Measurements from ENCODE around the gene LAPTM5.

GRCh38 chr1:30776097-30777059 lies 18.8 kb upstream of the LAPTM5 start:
- TF ChIP-seq, protein P1, sequence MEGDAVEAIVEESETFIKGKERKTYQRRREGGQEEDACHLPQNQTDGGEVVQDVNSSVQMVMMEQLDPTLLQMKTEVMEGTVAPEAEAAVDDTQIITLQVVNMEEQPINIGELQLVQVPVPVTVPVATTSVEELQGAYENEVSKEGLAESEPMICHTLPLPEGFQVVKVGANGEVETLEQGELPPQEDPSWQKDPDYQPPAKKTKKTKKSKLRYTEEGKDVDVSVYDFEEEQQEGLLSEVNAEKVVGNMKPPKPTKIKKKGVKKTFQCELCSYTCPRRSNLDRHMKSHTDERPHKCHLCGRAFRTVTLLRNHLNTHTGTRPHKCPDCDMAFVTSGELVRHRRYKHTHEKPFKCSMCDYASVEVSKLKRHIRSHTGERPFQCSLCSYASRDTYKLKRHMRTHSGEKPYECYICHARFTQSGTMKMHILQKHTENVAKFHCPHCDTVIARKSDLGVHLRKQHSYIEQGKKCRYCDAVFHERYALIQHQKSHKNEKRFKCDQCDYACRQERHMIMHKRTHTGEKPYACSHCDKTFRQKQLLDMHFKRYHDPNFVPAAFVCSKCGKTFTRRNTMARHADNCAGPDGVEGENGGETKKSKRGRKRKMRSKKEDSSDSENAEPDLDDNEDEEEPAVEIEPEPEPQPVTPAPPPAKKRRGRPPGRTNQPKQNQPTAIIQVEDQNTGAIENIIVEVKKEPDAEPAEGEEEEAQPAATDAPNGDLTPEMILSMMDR (IDR thresholded peaks at IDR 0.05), result no peak
- no peak for TF ChIP-seq POLR2A (IDR thresholded peaks at IDR 0.05)
